ENCODE data around the gene MORF4L1. TPM values are rescaled to one million over a fixed set of nuclear protein-coding genes. Genes with fewer than 3 reads are reported as not detected.

Gene MORF4L1
- total RNA-seq, 6 experiments from 2014 or later, result 86.9 to 126 (median 115) TPM

GRCh38 chr15:78928616-78929093 lies 56.0 kb downstream of the MORF4L1 start:
- no peak for ATAC-seq
- no peak for DNase-seq
- no peaks in the 10 kb centered on the region for H3K27me3 ChIP-seq
- TF ChIP-seq POLR2A (IDR thresholded peaks at IDR 0.05) (no peak), CTCF (IDR thresholded peaks at IDR 0.05) (no peak)
- intact Hi-C loops (cut with DNase I), result loop anchor here (10.0 kb wide), 3 partner anchors 46 to 246 kb away; no protein-coding TSS in a partner anchor
- no peak overlapping the region for H3K4me3 ChIP-seq
- peaks cover 0 to 11% (median 2%) of the 10 kb centered on the region in 4 donors for H3K4me1 ChIP-seq
- no peak overlapping the region for H3K27ac ChIP-seq
- no peaks in the 10 kb centered on the region for H3K9me3 ChIP-seq
- peaks cover 0 to 42% (median 5%) of the 10 kb centered on the region in 4 donors for H3K36me3 ChIP-seq
- WGBS (ENCODE audit: insufficient coverage, low coverage, low lambda C conversion rate, missing lambda C conversion rate), result 83% methylated on average over 7 of the region's 14 CpGs

DNA sequence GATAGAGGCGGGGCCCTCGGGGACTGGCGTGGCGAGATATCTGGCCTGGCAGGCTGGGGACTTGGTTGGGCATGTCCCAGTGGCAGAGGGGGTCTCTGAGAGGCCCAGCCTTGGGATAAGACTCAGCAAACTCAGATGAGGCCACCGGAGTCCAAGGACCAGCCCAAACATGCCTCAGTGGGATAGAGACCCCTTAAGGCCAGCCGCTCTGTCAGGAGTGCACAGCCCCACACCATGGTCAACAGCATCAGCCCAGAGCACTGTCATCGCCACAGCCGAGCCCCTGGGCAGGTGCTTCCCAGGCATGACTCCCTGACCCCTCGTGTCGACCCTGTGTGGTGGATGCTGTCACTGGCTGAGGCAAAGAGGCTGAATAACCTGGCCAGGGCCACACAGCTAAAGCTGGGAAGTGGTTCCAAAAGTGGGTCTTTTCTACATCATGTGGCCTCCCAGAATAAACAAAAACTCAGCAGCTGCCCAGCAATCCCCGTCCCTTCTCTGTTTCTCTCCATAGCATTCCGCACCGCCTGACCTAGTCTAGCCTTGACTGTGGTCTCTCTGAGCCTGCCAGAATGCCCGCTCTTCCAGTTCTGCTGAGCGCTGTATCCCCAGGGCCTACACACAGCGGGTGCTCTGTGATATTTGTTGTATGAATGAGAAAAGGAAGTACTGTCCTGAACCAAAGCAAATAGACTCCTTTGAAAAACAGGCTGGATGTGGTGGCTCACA lies 57.0 kb downstream of the MORF4L1 start:
- H3K4me3 ChIP-seq, result no peak overlapping the region
- H3K4me1 ChIP-seq, result peaks cover 0 to 19% (median 9%) of the 10 kb centered on the region in 4 donors
- no peak for TF ChIP-seq CTCF (IDR thresholded peaks at IDR 0.05)
- TF ChIP-seq POLR2A (IDR thresholded peaks at IDR 0.05), result no peak
- H3K27ac ChIP-seq, result no peak overlapping the region
- no peaks in the 10 kb centered on the region for H3K27me3 ChIP-seq
- ATAC-seq (no peak), DNase-seq (no peak)
- WGBS (ENCODE audit: insufficient coverage, low coverage, low lambda C conversion rate, missing lambda C conversion rate), result 93% methylated on average over 3 of the region's 16 CpGs
- peaks cover 0 to 40% (median 3%) of the 10 kb centered on the region in 4 donors for H3K36me3 ChIP-seq
- no peaks in the 10 kb centered on the region for H3K9me3 ChIP-seq
- intact Hi-C loops (cut with DNase I), result loop anchor here (10.0 kb wide), 3 partner anchors 45 to 245 kb away; no protein-coding TSS in a partner anchor

GRCh38 chr15:78930577-78931388 lies 58.1 kb downstream of the MORF4L1 start:
- Histone ChIP-seq H3K4me3 (no peak overlapping the region), H3K27ac (peak overlapping the region in 1 of 3 donors; percentile 63), H3K4me1 (peaks cover 0 to 19% (median 11%) of the 10 kb centered on the region in 4 donors), H3K9me3 (no peaks in the 10 kb centered on the region), H3K36me3 (peaks cover 0 to 40% (median 5%) of the 10 kb centered on the region in 4 donors), H3K27me3 (no peaks in the 10 kb centered on the region)
- ATAC-seq, result peak; percentile 65 to 87 (median 74)
- 24% methylated on average over 2 of the region's 11 CpGs for WGBS (ENCODE audit: insufficient coverage, low coverage, low lambda C conversion rate, missing lambda C conversion rate)
- intact Hi-C loops (cut with DNase I), result no loop called here
- DNase-seq, result peak in 2 of 3 donors; percentile 67 to 80
- TF ChIP-seq CTCF (IDR thresholded peaks at IDR 0.05), result no peak
- TF ChIP-seq POLR2A (IDR thresholded peaks at IDR 0.05), result no peak

- 74% methylated on average over 11 of the region's 21 CpGs for WGBS (ENCODE audit: insufficient coverage, low coverage, low lambda C conversion rate, missing lambda C conversion rate)
- ATAC-seq (no peak), DNase-seq (no peak)
- Histone ChIP-seq H3K27me3 (no peaks in the 10 kb centered on the region), H3K9me3 (no peaks in the 10 kb centered on the region), H3K4me3 (no peak overlapping the region), H3K36me3 (peaks cover 0 to 40% (median 5%) of the 10 kb centered on the region in 4 donors), H3K27ac (peak overlapping the region in 1 of 3 donors; percentile 63), H3K4me1 (peaks cover 0 to 19% (median 11%) of the 10 kb centered on the region in 4 donors)
- intact Hi-C loops (cut with DNase I), result no loop called here
- no peak for TF ChIP-seq POLR2A (IDR thresholded peaks at IDR 0.05)
- TF ChIP-seq CTCF (IDR thresholded peaks at IDR 0.05), result no peak
Measured at GRCh38 chr15:78931439-78932257, 59.0 kb downstream of the MORF4L1 start.
